Muscle of arm (tissue), 12 donors: ENCODE measurements around the gene MR1. TPM values are rescaled to one million over a fixed set of nuclear protein-coding genes. Genes with fewer than 3 reads are reported as not detected.
"Not testable (repeated sequence)": the region's sequence is repeated elsewhere in the genome, so short reads cannot be mapped to it uniquely, and the experiment has no call there.

Experiments used
- DNase-seq: peaks from one replicate; pipeline ENCODE4 v3.0.0-alpha.2; 2013
- polyA plus RNA-seq, 12 donors: library from polyadenylated mRNA; unstranded; fragments of 120-200 nt; gene quantifications; one replicate each; pipeline ENCODE4 v1.2.1, GENCODE V29; 2013; ENCODE audit not compliant: insufficient read length in 12 of 12

The MR1 gene
- polyA plus RNA-seq, 12 donors = 3.4 to 8.5 (median 4.5) TPM; not detected in 1

- DNase-seq = no peak
These were observed 5.6 kb upstream of the MR1 start for GRCh38 chr1:181028196-181028595.

GRCh38 chr1:181028615-181029014 is 5.2 kb upstream of the MR1 start:
- DNase-seq = no peak

GRCh38 chr1:181032535-181032934 is 1.2 kb upstream of the MR1 start:
- DNase-seq = no peak

- peak; percentile 37 for DNase-seq
These were observed 520 bp upstream of the MR1 start for GRCh38 chr1:181033128-181033798.

GRCh38 chr1:181035210-181035609 is 1.4 kb downstream of the MR1 start:
- not testable (repeated sequence) for DNase-seq

- DNase-seq = no peak
These were observed 2.5 kb downstream of the MR1 start for GRCh38 chr1:181036107-181036836.

GRCh38 chr1:181037386-181037785 is 3.6 kb downstream of the MR1 start:
- DNase-seq = no peak

GRCh38 chr1:181038399-181038873 is 4.7 kb downstream of the MR1 start:
- DNase-seq = no peak

GRCh38 chr1:181040284-181040865 is 6.6 kb downstream of the MR1 start:
- no peak for DNase-seq

- no peak for DNase-seq
These were observed 9.5 kb downstream of the MR1 start for GRCh38 chr1:181043025-181043888.

GRCh38 chr1:181044449-181044966 is 10.7 kb downstream of the MR1 start:
- DNase-seq = no peak

- DNase-seq = not testable (repeated sequence)
These were observed 12.2 kb downstream of the MR1 start for GRCh38 chr1:181045946-181046345.

- DNase-seq = no peak
These were observed 15.6 kb downstream of the MR1 start for GRCh38 chr1:181049378-181049777.

- no peak for DNase-seq
These were observed 17.1 kb downstream of the MR1 start for GRCh38 chr1:181050922-181051321.

GRCh38 chr1:181056560-181056959 is 22.8 kb downstream of the MR1 start:
- no peak for DNase-seq

- DNase-seq = no peak
These were observed 23.3 kb downstream of the MR1 start for GRCh38 chr1:181057079-181057478.

GRCh38 chr1:181059435-181059834 is 25.7 kb downstream of the MR1 start:
- no peak for DNase-seq

GRCh38 chr1:181060066-181060465 is 26.3 kb downstream of the MR1 start:
- no peak for DNase-seq

GRCh38 chr1:181060947-181061346 is 27.2 kb downstream of the MR1 start:
- not testable (repeated sequence) for DNase-seq

- DNase-seq = no peak
These were observed 27.7 kb downstream of the MR1 start for GRCh38 chr1:181061487-181061886.
